IPS DF 4.7 (cell line): ENCODE measurements around the gene DKC1.

ENCODE experiments used
- DNase-seq: peaks from one replicate; pipeline ENCODE4 v3.0.0-alpha.2; 2013; ENCODE audit warnings: low spot score; ENCODE audit errors: extremely low read depth

DKC1 gene

GRCh38 chrX:154762537-154763296, at the start of gene DKC1:
TSS of gene DKC1 (plus strand) at chrX:154762864. CDS start at chrX:154762966, 102 bp downstream.
- DNase-seq, result peak; percentile 60

- DNase-seq, result no peak
Measured at GRCh38 chrX:154714925-154715324, 47.7 kb upstream of the DKC1 start.

- DNase-seq, result no peak
Measured at GRCh38 chrX:154715825-154716224, 46.8 kb upstream of the DKC1 start.

GRCh38 chrX:154717824-154718223, 44.8 kb upstream of the DKC1 start:
- DNase-seq, result no peak

- no peak for DNase-seq
Measured at GRCh38 chrX:154718616-154719015, 44.0 kb upstream of the DKC1 start.

GRCh38 chrX:154719132-154719675, 43.5 kb upstream of the DKC1 start:
- no peak for DNase-seq

GRCh38 chrX:154720067-154720466, 42.6 kb upstream of the DKC1 start:
- DNase-seq, result no peak

- no peak for DNase-seq
Measured at GRCh38 chrX:154721155-154721554, 41.5 kb upstream of the DKC1 start.

- DNase-seq, result no peak
Measured at GRCh38 chrX:154724993-154725756, 37.5 kb upstream of the DKC1 start.

- no peak for DNase-seq
Measured at GRCh38 chrX:154727418-154727817, 35.2 kb upstream of the DKC1 start.

GRCh38 chrX:154727871-154728270, 34.8 kb upstream of the DKC1 start:
- no peak for DNase-seq

- DNase-seq, result no peak
Measured at GRCh38 chrX:154728431-154729190, 34.1 kb upstream of the DKC1 start.

- DNase-seq, result no peak
Measured at GRCh38 chrX:154729439-154729838, 33.2 kb upstream of the DKC1 start.

- DNase-seq, result no peak
Measured at GRCh38 chrX:154730253-154730891, 32.3 kb upstream of the DKC1 start.

GRCh38 chrX:154731184-154731583, 31.5 kb upstream of the DKC1 start:
- no peak for DNase-seq

- no peak for DNase-seq
Measured at GRCh38 chrX:154731881-154732280, 30.8 kb upstream of the DKC1 start.

- DNase-seq, result no peak
Measured at GRCh38 chrX:154732421-154733065, 30.1 kb upstream of the DKC1 start.

GRCh38 chrX:154733066-154733425, 29.6 kb upstream of the DKC1 start:
- no peak for DNase-seq

GRCh38 chrX:154734061-154734781, 28.4 kb upstream of the DKC1 start:
- DNase-seq, result no peak
